Hematopoietic multipotent progenitor cell treated with erythropoietin and hydrocortisone succinate and interleukin-3 and kit ligand, for 17 days (in vitro differentiated cells): ENCODE results near the gene NDUFB2.
A peak's percentile ranks its signal among the peaks of the same experiment; 100 is the strongest.
"Not testable (repeated sequence)": the region's sequence is repeated elsewhere in the genome, so short reads cannot be mapped to it uniquely, and the experiment has no call there.

Experiments
- DNase-seq: peaks from one replicate; pipeline ENCODE4 v3.0.0-alpha.2; 2015; ENCODE audit warnings: low spot score

Gene NDUFB2

GRCh38 chr7:140672382-140673062, 24.0 kb upstream of the NDUFB2 start, which contains the start of gene ADCK2:
Gene ADCK2 (plus strand): TSS chr7:140672945. CDS start chr7:140673331, 386 bp downstream.
- DNase-seq, result peak; percentile 40

GRCh38 chr7:140673063-140673773, 23.3 kb upstream of the NDUFB2 start:
- DNase-seq, result no peak

DNA sequence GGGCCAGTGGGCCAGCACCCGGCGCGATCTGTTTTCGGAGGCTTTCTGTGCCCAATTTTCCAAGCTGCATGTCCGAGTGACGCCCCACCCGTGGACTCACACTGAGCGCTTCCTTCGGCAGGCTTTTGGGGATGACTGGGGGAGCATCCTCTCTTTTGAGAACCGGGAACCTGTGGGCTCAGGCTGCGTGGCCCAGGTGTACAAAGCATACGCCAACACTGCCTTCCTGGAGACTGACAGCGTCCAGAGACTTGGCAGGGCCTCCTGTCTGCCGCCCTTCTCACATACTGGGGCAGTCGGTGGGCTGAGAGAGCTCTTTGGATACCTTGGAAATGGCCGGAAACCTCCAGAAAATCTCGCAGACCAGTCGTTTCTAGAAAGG, 22.7 kb upstream of the NDUFB2 start:
- DNase-seq, result no peak

DNA sequence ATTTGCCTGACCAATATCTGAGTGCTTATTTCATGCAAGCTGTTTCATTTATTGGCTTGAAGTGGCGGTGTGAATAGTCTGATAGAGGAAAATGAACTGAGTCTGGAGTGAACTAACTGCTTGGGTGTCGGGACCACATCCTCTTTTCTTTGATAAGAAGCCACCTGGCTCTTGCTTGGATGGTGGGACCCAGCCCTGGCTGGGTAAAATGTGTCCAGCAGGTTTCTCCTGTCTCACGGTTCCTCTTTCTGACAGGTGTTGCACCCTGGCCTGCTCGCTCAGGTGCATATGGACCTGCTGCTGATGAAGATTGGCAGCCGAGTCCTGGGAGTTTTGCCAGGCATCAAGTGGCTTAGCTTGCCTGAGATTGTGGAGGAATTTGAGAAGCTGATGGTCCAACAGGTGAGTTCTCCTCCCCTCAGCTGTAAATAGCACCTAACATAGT, 22.1 kb upstream of the NDUFB2 start:
- DNase-seq, result no peak

DNA sequence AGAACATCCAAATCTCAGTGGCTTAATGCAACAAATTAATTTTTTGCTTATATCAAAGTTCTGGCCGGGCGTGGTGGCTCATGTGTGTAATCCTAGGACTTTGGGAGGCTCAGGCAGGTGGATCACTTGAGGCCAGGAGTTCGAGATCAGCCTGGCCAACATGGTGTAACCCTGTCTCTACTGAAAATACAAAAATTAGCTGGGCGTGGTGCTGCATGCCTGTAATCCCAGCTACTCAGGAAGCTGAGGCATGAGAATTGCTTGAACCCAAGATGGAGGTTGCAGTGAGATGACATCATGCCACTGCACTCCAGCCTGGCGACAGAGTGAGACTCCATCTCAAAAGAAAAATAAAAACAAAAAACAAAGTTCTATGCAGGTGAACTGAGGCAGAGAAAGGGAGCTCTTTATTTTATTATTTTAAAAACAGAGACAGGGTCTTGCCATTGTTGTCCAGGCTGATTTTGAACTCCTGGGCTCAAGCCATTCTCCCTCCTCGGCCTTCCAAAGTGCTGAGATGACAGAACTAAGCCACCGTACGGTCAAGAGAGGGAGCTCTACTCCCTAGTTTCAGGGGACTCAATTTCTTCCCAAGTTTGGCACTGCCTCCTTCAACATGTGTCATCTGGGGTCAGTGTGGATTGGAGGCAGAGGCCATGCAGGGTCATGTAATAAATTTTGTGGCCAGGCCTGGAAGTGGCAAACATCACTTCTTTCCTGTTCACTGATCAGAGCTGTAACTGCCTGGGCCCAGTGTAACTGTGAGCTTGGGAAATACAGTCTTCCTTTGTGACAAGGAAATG, 21.4 kb upstream of the NDUFB2 start:
- peak; percentile 27 for DNase-seq

- DNase-seq, result no peak
Measured at GRCh38 chr7:140675726-140676125, 20.8 kb upstream of the NDUFB2 start.

DNA sequence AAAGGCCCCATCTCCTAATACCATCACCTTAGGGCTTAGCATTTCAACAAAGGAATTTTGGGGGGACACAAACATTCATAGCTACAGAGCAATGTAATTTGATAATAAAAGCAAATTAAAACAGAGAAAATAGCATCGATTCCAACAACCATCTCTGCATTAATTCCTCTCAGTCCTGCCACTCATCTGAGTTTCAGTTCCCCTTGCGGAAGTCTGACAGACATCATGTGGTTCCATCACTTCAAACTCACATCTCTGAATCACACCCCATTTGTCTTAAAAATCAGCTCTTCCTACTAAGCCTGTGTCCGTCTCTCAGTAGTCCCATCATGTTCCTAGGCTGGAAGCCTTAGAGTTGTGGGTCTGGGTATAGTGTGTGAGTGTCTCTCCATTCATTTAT, 20.2 kb upstream of the NDUFB2 start:
- no peak for DNase-seq

GRCh38 chr7:140676956-140677355, 19.6 kb upstream of the NDUFB2 start:
- not testable (repeated sequence) for DNase-seq

DNA sequence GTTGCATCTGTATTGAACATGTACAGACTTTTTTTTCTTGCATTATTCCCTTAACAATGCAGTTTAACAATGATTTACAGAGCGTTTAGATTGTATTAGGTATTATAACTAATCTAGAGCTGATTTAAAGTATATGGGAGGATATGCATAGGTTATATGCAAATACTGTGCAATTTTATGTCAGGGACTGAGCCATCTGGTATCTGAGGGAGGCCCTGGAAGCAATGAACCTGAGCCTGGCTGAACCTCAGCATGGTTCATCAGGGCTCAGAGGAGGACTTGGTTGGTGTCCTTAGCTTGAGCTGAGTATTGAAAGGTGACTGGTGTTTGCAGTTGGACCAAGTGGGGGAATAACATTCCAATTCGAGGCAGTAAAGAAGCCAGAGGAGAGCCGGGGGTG, 19.0 kb upstream of the NDUFB2 start:
- no peak for DNase-seq

GRCh38 chr7:140678081-140678815, 18.3 kb upstream of the NDUFB2 start:
- no peak for DNase-seq

GRCh38 chr7:140678816-140679130, 17.7 kb upstream of the NDUFB2 start:
- DNase-seq, result no peak

GRCh38 chr7:140679186-140679585, 17.3 kb upstream of the NDUFB2 start:
- no peak for DNase-seq

GRCh38 chr7:140680886-140681285, 15.6 kb upstream of the NDUFB2 start:
- DNase-seq, result no peak

DNA sequence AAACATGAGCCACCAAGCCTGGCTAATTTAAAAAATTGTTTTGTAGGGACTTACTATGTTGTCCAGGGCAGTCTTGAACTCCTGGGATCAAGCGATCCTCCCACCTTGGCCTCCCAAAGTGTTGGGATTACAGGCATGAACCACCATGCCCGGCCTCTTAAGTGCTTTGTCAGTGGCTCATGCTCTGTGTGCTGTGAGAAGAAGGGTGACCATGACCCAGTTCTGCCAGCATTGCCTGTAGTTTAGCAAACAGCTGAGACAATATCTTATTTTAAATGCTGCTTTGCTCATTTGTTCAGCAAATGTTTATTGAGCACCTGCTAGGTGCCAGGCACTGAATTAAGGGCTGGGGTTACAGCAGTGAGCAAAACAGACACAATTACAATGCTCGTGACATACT, 14.7 kb upstream of the NDUFB2 start:
- DNase-seq, result no peak

DNA sequence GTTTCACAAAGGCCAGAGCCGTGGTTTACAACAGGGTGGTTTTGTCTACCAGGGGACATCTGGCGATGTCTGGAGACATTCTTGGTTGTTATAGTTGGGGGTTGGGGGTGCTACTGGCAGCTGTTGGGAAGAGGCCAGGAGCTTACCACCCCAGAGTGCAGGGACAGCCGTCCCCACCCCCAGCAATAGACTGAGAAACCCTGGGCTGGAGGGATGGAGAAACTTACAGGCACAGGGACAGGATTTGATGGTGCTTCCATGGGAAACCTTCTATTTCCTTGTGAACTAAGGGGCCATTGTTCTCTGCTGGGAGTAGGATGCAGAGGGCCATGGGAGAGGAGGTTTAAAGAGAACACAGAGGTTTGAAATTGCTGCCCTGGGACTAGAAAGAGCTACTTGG, 12.9 kb upstream of the NDUFB2 start:
- no peak for DNase-seq

DNA sequence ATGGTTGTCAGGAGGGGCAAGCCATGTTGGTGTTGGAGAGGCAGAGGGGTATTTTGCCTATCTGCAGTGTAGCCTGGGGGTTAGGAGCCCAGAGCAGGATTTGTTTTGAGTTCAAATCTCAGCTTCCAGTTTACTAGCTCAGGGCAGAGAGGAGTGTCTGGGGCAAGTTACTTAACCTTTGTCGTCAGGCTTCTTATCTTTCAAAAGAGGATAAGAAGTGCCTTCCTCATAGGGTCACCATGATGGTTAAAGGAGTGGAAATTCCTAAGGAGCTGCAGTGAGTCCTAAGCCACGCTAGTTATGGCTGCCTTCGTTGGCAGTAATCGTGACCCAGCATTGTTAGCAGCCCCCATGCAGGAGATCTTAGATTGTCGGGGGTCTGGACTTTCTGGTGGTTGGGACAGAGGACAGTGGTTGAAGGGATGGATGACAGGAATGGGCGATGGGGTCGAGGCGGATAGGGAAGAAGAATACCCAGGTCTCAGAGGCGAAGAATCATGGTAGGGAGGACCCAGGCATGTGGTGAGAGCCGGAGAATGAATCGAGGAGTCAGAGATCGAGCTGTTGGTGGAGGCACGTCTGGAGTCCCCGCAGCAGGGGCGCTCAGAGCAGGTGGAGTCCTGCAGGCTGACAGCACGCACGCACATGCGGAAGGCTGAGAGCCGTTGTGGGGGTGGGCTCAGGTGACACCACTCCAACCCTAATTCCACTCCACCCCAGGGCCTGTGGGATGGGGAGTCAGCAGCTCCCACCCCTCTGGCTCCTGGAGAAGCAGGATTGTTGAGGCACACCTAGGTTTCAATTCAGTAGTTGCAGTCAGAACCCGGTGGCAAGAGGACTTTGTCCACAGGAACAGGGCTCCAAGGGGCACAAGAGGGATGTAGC, 12.2 kb upstream of the NDUFB2 start:
- DNase-seq, result no peak

GRCh38 chr7:140685407-140686087, 11.0 kb upstream of the NDUFB2 start:
- DNase-seq, result no peak

GRCh38 chr7:140686921-140687320, 9.6 kb upstream of the NDUFB2 start:
- no peak for DNase-seq

GRCh38 chr7:140688341-140688740, 8.2 kb upstream of the NDUFB2 start:
- no peak for DNase-seq
